GM20000 (cell line): ENCODE data around the gene DCC.

ENCODE experiments used
- DNase-seq: peaks from one replicate; pipeline ENCODE4 v3.0.0; 2012; ENCODE audit warnings: low spot score
- CTCF ChIP-seq: IDR thresholded peaks from 2 replicates; pipeline ENCODE4 v1.5.1; 2012; ENCODE audit warnings: mild to moderate bottlenecking, control low read depth; ENCODE audit errors: extremely low read depth, missing control alignments

The DCC gene

GRCh38 chr18:53531187-53531586 is 1191.2 kb downstream of the DCC start:
- TF ChIP-seq CTCF: no peak
- DNase-seq: no peak

DNA sequence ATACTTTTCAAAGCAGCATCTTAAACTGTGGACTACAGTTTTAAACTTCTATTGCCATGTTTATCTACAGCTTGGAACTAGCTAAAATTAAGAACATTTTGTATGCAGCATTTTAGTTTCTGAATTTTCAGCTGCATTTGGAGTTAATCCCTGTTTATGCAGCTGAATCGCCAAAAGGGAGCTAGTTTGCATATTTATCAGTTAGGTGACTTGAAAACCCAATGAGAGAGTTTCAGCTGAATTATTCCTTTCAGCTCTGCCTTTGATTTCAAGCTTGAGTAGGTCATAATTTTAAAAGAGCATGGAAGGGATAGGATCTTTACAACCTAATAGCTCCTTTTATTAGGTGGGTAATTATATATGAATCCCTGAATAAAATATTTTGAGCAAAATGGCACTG is 1191.9 kb downstream of the DCC start:
- TF ChIP-seq CTCF: no peak
- DNase-seq: no peak

GRCh38 chr18:53534203-53534602 is 1194.2 kb downstream of the DCC start:
- no peak for DNase-seq
- TF ChIP-seq CTCF: no peak

DNA sequence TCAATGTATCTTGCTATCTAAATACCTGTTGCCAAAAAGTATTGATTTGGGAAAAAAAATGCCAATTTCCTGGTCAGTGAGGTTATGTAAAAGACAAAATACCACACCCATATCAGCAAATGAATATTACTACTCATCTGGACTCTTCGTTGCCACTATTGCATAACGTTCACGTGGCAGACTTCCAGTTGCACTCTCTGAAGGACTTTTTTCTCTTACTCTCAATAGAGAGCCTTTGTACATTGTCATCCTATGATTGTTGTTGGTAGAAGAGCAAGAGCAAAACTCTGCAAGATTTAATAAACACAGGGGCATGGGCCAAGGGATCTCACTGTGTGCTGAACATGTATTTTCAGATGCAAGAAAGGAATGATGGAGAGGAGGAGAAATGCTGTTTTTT is 1194.7 kb downstream of the DCC start:
- no peak for TF ChIP-seq CTCF
- no peak for DNase-seq

- TF ChIP-seq CTCF: no peak
- DNase-seq: no peak
Observed at GRCh38 chr18:53536908-53537307, 1196.9 kb downstream of the DCC start.

DNA sequence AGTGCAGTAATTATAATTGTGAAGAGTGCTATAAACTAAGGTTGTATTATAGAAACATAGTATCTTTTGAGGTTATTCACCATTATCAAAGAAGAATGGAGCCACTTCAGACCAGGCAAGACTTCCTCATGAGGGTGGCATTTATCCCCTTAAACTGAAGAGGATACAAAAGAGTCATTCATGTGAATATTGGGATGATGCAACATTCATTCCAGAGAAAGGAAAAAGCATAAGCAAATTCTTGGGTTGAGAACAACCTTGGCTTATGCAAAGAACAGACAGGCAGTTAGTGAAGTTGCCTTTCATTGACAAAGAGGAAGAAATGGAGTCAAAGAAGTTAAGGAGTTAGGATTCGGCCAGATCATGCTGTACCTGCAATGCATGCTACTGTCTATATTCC is 1201.9 kb downstream of the DCC start:
- no peak for DNase-seq
- no peak for TF ChIP-seq CTCF

GRCh38 chr18:53543711-53544110 is 1203.7 kb downstream of the DCC start:
- TF ChIP-seq CTCF: no peak
- DNase-seq: no peak

DNA sequence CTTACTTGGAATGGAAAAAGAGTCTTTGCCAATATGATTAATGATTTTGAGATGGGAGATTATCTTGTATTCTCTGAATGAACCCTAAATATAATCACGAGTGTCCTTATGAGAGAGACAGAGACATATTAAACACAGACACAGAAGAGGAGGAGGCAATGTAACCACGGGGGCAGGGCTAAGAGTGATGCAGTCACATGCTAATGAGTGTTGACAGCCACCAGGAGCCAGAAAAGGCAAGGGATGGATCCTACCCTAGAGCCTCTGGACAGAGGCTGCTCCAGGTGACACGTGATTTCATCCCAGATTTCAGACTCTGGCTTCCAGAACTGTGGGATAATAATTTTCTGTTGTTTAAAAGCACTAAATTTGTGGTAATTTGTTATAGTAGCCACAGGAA is 1204.9 kb downstream of the DCC start:
- no peak for TF ChIP-seq CTCF
- no peak for DNase-seq
